A673 (cell line): ENCODE results near the gene SRSF10. TPM values are rescaled to one million over a fixed set of nuclear protein-coding genes. Genes with fewer than 3 reads are reported as not detected.
"Not testable (repeated sequence)": the region's sequence is repeated elsewhere in the genome, so short reads cannot be mapped to it uniquely, and the experiment has no call there.

Source experiments
- BruUV-seq: library from RNA; stranded (reverse); fragments of 400-500 nt; replicated peaks from 2 replicates; lab custom pipeline; 2021; lab: Mats Ljungman, UMichigan
- CTCF ChIA-PET: fragments of 300-600 bp; sonication (Branson Sonifier 250); formaldehyde crosslinking; loops from one replicate; lab custom pipeline; 2022; ENCODE audit warnings: antibody characterized with exemption; lab: Charles Lee
- POLR2A ChIA-PET: fragments of 300-600 bp; sonication (Branson Sonifier 250); formaldehyde crosslinking; loops from one replicate; lab custom pipeline; 2022; ENCODE audit warnings: antibody characterized with exemption; ENCODE audit not compliant: low non-redundant PET; lab: Charles Lee
- DNase-seq: peaks from one replicate; pipeline ENCODE4 v3.0.0-alpha.2; 2015; ENCODE audit warnings: low spot score
- H3K27ac ChIP-seq: fragments of 200-600 bp; sonication (generic); 2 replicates; pipeline ENCODE4 v1.5.1; 2016; ENCODE audit warnings: mixed run types, low read depth, mild to moderate bottlenecking, mixed read lengths, antibody characterized with exemption, low read length; ENCODE audit not compliant: poor library complexity, severe bottlenecking
- H3K27me3 ChIP-seq: fragments of 200-600 bp; sonication (generic); replicated peaks from 2 replicates; pipeline ENCODE4 v1.6.1; 2017; ENCODE audit warnings: mixed run types, low read depth, mild to moderate bottlenecking, mixed read lengths, antibody characterized with exemption, low read length; ENCODE audit not compliant: insufficient read depth, poor library complexity
- H3K36me3 ChIP-seq: fragments of 200-600 bp; sonication (generic); 2 replicates; pipeline ENCODE4 v1.6.1; 2016; ENCODE audit warnings: mixed run types, mild to moderate bottlenecking, mixed read lengths, antibody characterized with exemption, low read length; ENCODE audit not compliant: insufficient read depth, poor library complexity, severe bottlenecking
- H3K4me1 ChIP-seq: fragments of 200-600 bp; sonication (generic); 2 replicates; pipeline ENCODE4 v1.6.1; 2017; ENCODE audit warnings: mixed run types, mild to moderate bottlenecking, mixed read lengths, antibody characterized with exemption, low read length; ENCODE audit not compliant: insufficient read depth, poor library complexity, severe bottlenecking
- H3K4me3 ChIP-seq: fragments of 200-600 bp; sonication (generic); 2 replicates; pipeline ENCODE4 v1.5.1; 2016; ENCODE audit warnings: low read depth, mixed run types, mild to moderate bottlenecking, mixed read lengths, low read length; ENCODE audit not compliant: poor library complexity, severe bottlenecking
- H3K9me3 ChIP-seq: fragments of 200-600 bp; sonication (generic); 2 replicates; pipeline ENCODE4 v1.6.1; 2016; ENCODE audit warnings: mixed run types, low read depth, mild to moderate bottlenecking, mixed read lengths, antibody characterized with exemption, low read length; ENCODE audit not compliant: poor library complexity, severe bottlenecking
- EZH2 ChIP-seq: fragments of 200-600 bp; sonication (generic); IDR thresholded peaks from 2 replicates; pipeline ENCODE4 v1.6.1; 2017; ENCODE audit warnings: borderline replicate concordance, low read depth, mild to moderate bottlenecking, mixed read lengths, antibody characterized with exemption, low read length; ENCODE audit not compliant: poor library complexity, severe bottlenecking
- intact Hi-C: fragments of 100-400 bp; cut with micrococcal nuclease; formaldehyde crosslinking; loops from one replicate; pipeline ENCODE4 v1.10.0; 2022; ENCODE audit not compliant: unreplicated experiment
- total RNA-seq: library from RNA; stranded (reverse); gene quantifications from 2 replicates; pipeline ENCODE4 v1.2.3, GENCODE V29; 2021
- TF ChIP-seq, protein P1 (sequence below): fragments of 300-800, 200-600 bp; sonication (generic); conservative IDR thresholded peaks from 2 replicates; pipeline ENCODE4 v1.5.1; 2017; ENCODE audit warnings: low read depth, mild to moderate bottlenecking, antibody characterized with exemption, low read length, moderate library complexity, mixed read lengths

SRSF10 gene
- total RNA-seq, 1 experiment from 2014 or later, result 218 TPM

GRCh38 chr1:23959461-23960290, 20.5 kb downstream of the SRSF10 start, which contains the start of gene PNRC2:
Gene PNRC2 (plus strand): TSS chr1:23959828. CDS start chr1:23961458, 1,630 bp downstream.
- H3K36me3 ChIP-seq, result peaks cover 37% of the 10 kb centered on the region
- H3K4me3 ChIP-seq, result peak within 1 kb of the TSS; percentile 87
- H3K27me3 ChIP-seq, result no peaks in the 10 kb centered on the region
- H3K9me3 ChIP-seq, result no peaks in the 10 kb centered on the region
- TF ChIP-seq EZH2, result no peak
- TF ChIP-seq, protein P1, sequence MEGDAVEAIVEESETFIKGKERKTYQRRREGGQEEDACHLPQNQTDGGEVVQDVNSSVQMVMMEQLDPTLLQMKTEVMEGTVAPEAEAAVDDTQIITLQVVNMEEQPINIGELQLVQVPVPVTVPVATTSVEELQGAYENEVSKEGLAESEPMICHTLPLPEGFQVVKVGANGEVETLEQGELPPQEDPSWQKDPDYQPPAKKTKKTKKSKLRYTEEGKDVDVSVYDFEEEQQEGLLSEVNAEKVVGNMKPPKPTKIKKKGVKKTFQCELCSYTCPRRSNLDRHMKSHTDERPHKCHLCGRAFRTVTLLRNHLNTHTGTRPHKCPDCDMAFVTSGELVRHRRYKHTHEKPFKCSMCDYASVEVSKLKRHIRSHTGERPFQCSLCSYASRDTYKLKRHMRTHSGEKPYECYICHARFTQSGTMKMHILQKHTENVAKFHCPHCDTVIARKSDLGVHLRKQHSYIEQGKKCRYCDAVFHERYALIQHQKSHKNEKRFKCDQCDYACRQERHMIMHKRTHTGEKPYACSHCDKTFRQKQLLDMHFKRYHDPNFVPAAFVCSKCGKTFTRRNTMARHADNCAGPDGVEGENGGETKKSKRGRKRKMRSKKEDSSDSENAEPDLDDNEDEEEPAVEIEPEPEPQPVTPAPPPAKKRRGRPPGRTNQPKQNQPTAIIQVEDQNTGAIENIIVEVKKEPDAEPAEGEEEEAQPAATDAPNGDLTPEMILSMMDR, result no peak
- H3K27ac ChIP-seq, result peak within 1 kb of the TSS; percentile 99
- POLR2A ChIA-PET, result interaction anchor here (0.6 kb wide), 2 partner anchors 59 to 182 kb away, joined by 6 to 7 read pairs; no protein-coding TSS in a partner anchor
- peak; percentile 98 for DNase-seq
- BruUV-seq, result TSS peak; percentile 52
- intact Hi-C loops, result no loop called here
- CTCF ChIA-PET, result no interaction called here
- peaks cover 31% of the 10 kb centered on the region for H3K4me1 ChIP-seq

DNA sequence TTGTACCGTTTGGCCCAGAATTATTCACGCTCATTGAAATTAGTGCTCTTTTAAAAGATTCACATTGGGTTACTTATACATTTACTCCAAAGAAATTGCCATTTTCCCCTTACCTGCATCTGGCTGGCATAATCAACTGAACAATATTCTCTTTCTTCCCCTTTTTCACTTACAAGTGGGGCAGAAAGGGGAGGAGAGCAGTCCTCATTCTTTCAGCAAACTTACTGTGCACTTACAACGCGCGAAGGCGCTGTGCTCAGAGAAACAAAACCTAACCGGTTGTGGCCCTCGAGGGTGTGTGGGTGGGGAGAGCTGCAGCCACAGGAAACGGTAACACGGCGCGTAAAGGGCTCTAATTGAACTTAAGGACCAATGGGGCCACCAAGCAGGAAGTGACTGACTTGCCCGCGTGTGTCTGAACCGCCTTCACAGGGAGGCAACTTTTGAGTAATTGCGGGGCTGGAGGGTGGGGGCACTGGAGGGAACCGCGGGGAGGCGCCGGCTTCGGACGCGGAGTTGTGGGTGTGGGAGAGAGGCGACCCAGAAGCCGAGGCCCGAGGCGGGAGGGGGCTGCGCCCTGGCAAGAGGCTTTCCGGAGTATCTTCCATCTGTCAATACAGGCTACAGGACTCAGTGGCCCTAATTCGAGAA, 21.2 kb downstream of the SRSF10 start:
- Histone ChIP-seq H3K4me1 (peaks cover 35% of the 10 kb centered on the region), H3K36me3 (peaks cover 29% of the 10 kb centered on the region), H3K27ac (peak overlapping the region; percentile 99), H3K27me3 (no peaks in the 10 kb centered on the region), H3K4me3 (peak overlapping the region; percentile 87), H3K9me3 (no peaks in the 10 kb centered on the region)
- TF ChIP-seq EZH2, result no peak
- TF ChIP-seq, protein P1, result peak; percentile 38
- peak; percentile 97 for DNase-seq
- ChIA-PET POLR2A (interaction anchor here (0.6 kb wide), 1 partner anchor 182 kb away, joined by 7 read pairs; no protein-coding TSS in a partner anchor), CTCF (no interaction called here)
- intact Hi-C loops, result no loop called here
- TSS peak; percentile 42 for BruUV-seq

GRCh38 chr1:23958040-23958809, 21.9 kb downstream of the SRSF10 start:
- H3K27ac ChIP-seq, result peak overlapping the region; percentile 99
- peaks cover 22% of the 10 kb centered on the region for H3K36me3 ChIP-seq
- CTCF ChIA-PET, H3K27me3 ChIP-seq, H3K9me3 ChIP-seq, POLR2A ChIA-PET, intact Hi-C loops, DNase-seq, BruUV-seq: not testable (repeated sequence)
- H3K4me3 ChIP-seq, result peak overlapping the region; percentile 87
- H3K4me1 ChIP-seq, result peaks cover 35% of the 10 kb centered on the region
